Central memory CD8-positive, alpha-beta T cell (primary cell): ENCODE results near the gene NARF.

ENCODE experiments used
- ATAC-seq: fragments of 150-1000 bp; cut with Tn5 transposase; replicated peaks from 2 replicates; pipeline ENCODE4 v1.10.0; 2022; ENCODE audit warnings: mild to moderate bottlenecking, moderate FRiP score, moderate number of reproducible peaks; ENCODE audit not compliant: poor library complexity, severe bottlenecking; ENCODE audit errors: extremely low read depth
- DNase-seq, 2 donors: peaks; one replicate each; pipeline ENCODE4 v3.0.0; 2021; ENCODE audit warnings: low spot score in 2 of 2
- H3K27ac Mint-ChIP-seq: one replicate; pipeline ENCODE4 v1.8.0; 2022; ENCODE audit warnings: low read depth, mild to moderate bottlenecking, moderate library complexity, mixed read lengths
- H3K27me3 Mint-ChIP-seq: one replicate; pipeline ENCODE4 v1.8.0; 2022; ENCODE audit warnings: mixed read lengths
- H3K36me3 Mint-ChIP-seq: one replicate; pipeline ENCODE4 v1.8.0; 2022; ENCODE audit warnings: mild to moderate bottlenecking, moderate library complexity, mixed read lengths; ENCODE audit not compliant: insufficient read depth
- H3K4me1 Mint-ChIP-seq: one replicate; pipeline ENCODE4 v1.8.0; 2022; ENCODE audit warnings: mixed read lengths
- H3K4me3 Mint-ChIP-seq: one replicate; pipeline ENCODE4 v1.8.0; 2022; ENCODE audit warnings: mild to moderate bottlenecking, moderate library complexity, mixed read lengths
- H3K9me3 Mint-ChIP-seq: one replicate; pipeline ENCODE4 v1.8.0; 2022; ENCODE audit warnings: mixed read lengths

NARF gene

GRCh38 chr17:82492643-82493225 is 34.2 kb downstream of the NARF start:
- no peaks in the 10 kb centered on the region for H3K9me3 Mint-ChIP-seq
- no peak overlapping the region for H3K27ac Mint-ChIP-seq
- no peak overlapping the region for H3K4me3 Mint-ChIP-seq
- DNase-seq, result no peak
- H3K4me1 Mint-ChIP-seq, result peaks cover 19% of the 10 kb centered on the region
- H3K36me3 Mint-ChIP-seq, result peaks cover 30% of the 10 kb centered on the region
- no peaks in the 10 kb centered on the region for H3K27me3 Mint-ChIP-seq
- ATAC-seq, result no peak

GRCh38 chr17:82493226-82493781 is 34.8 kb downstream of the NARF start:
- ATAC-seq, result no peak
- H3K27ac Mint-ChIP-seq, result peak overlapping the region; percentile 98
- no peaks in the 10 kb centered on the region for H3K27me3 Mint-ChIP-seq
- no peak for DNase-seq
- H3K4me1 Mint-ChIP-seq, result peaks cover 24% of the 10 kb centered on the region
- H3K9me3 Mint-ChIP-seq, result no peaks in the 10 kb centered on the region
- peak overlapping the region; percentile 79 for H3K4me3 Mint-ChIP-seq
- H3K36me3 Mint-ChIP-seq, result peaks cover 30% of the 10 kb centered on the region

- Mint-ChIP-seq H3K36me3 (peaks cover 22% of the 10 kb centered on the region), H3K4me1 (peaks cover 24% of the 10 kb centered on the region), H3K9me3 (no peaks in the 10 kb centered on the region), H3K4me3 (peak overlapping the region; percentile 79), H3K27me3 (no peaks in the 10 kb centered on the region), H3K27ac (peak overlapping the region; percentile 98)
- peak; percentile 79 for ATAC-seq
- peak; percentile 92 for DNase-seq
Observed at GRCh38 chr17:82494236-82495055, 35.9 kb downstream of the NARF start.

- H3K36me3 Mint-ChIP-seq, result peaks cover 22% of the 10 kb centered on the region
Observed at GRCh38 chr17:82495844-82496528, 37.4 kb downstream of the NARF start.

GRCh38 chr17:82496529-82497434 is 38.2 kb downstream of the NARF start:
- DNase-seq, result peak; percentile 72 to 73
- Mint-ChIP-seq H3K4me3 (peak overlapping the region; percentile 84), H3K27ac (peak overlapping the region; percentile 61), H3K27me3 (no peaks in the 10 kb centered on the region), H3K9me3 (no peaks in the 10 kb centered on the region), H3K4me1 (peaks cover 24% of the 10 kb centered on the region), H3K36me3 (peaks cover 22% of the 10 kb centered on the region)
- ATAC-seq, result peak; percentile 68

More at GRCh38 chr17:82495844-82496528, 37.4 kb downstream of the NARF start:
- Mint-ChIP-seq H3K4me1 (peaks cover 24% of the 10 kb centered on the region), H3K4me3 (peak overlapping the region; percentile 84), H3K27ac (no peak overlapping the region), H3K27me3 (no peaks in the 10 kb centered on the region), H3K9me3 (no peaks in the 10 kb centered on the region)
- DNase-seq (no peak), ATAC-seq (no peak)

- Mint-ChIP-seq H3K4me3 (peak overlapping the region; percentile 84), H3K36me3 (peaks cover 22% of the 10 kb centered on the region), H3K27ac (peak overlapping the region; percentile 61), H3K4me1 (peaks cover 24% of the 10 kb centered on the region), H3K27me3 (no peaks in the 10 kb centered on the region), H3K9me3 (no peaks in the 10 kb centered on the region)
- DNase-seq (no peak), ATAC-seq (peak; percentile 37)
Observed at GRCh38 chr17:82497483-82498405, 39.2 kb downstream of the NARF start.

- Mint-ChIP-seq H3K27me3 (no peaks in the 10 kb centered on the region), H3K27ac (no peak overlapping the region), H3K4me3 (no peak overlapping the region), H3K9me3 (no peaks in the 10 kb centered on the region), H3K36me3 (no peaks in the 10 kb centered on the region), H3K4me1 (peaks cover 9% of the 10 kb centered on the region)
- DNase-seq, result no peak
- no peak for ATAC-seq
Observed at GRCh38 chr17:82502207-82502606, 43.7 kb downstream of the NARF start.

- Mint-ChIP-seq H3K9me3 (no peaks in the 10 kb centered on the region), H3K4me3 (no peak overlapping the region), H3K4me1 (peaks cover under 1% of the 10 kb centered on the region), H3K36me3 (no peaks in the 10 kb centered on the region), H3K27me3 (no peaks in the 10 kb centered on the region), H3K27ac (no peak overlapping the region)
- DNase-seq (no peak), ATAC-seq (no peak)
Observed at GRCh38 chr17:82503094-82503727, 44.7 kb downstream of the NARF start.

GRCh38 chr17:82503728-82504308 is 45.3 kb downstream of the NARF start:
- H3K27me3 Mint-ChIP-seq, result no peaks in the 10 kb centered on the region
- H3K36me3 Mint-ChIP-seq, result no peaks in the 10 kb centered on the region
- no peak overlapping the region for H3K27ac Mint-ChIP-seq
- ATAC-seq (no peak), DNase-seq (no peak)
- H3K4me3 Mint-ChIP-seq, result no peak overlapping the region
- no peaks in the 10 kb centered on the region for H3K9me3 Mint-ChIP-seq
- no peaks in the 10 kb centered on the region for H3K4me1 Mint-ChIP-seq

- H3K36me3 Mint-ChIP-seq, result peaks cover 1% of the 10 kb centered on the region
- H3K27me3 Mint-ChIP-seq, result no peaks in the 10 kb centered on the region
- no peak overlapping the region for H3K27ac Mint-ChIP-seq
- no peaks in the 10 kb centered on the region for H3K4me1 Mint-ChIP-seq
- no peaks in the 10 kb centered on the region for H3K9me3 Mint-ChIP-seq
- ATAC-seq, result no peak
- no peak overlapping the region for H3K4me3 Mint-ChIP-seq
- DNase-seq, result no peak
Observed at GRCh38 chr17:82505296-82505695, 46.8 kb downstream of the NARF start.
